ENCODE data around the gene MAP4K4. TPM values are rescaled to one million over a fixed set of nuclear protein-coding genes. Genes with fewer than 3 reads are reported as not detected.
A peak's percentile ranks its signal among the peaks of the same experiment; 100 is the strongest.

The MAP4K4 gene
- total and polyA plus RNA-seq, 2 of the 13 experiments (the other 11 are each of a cell fraction or from before 2014, with no cell fraction given): 105 to 264 TPM

GRCh38 chr2:101752716-101753616 is 55.5 kb downstream of the MAP4K4 start (continued):
- TF ChIP-seq HNF1A (IDR thresholded peaks at IDR 0.05; ENCODE audit: low read depth): peak; percentile 62; the same call in 1 of the 2 replicates
- TF ChIP-seq HNF1A (CRISPR knock-in tag; IDR thresholded peaks at IDR 0.05; ENCODE audit: borderline replicate concordance): peak; percentile 62; the same call in 1 of the 2 replicates
- no peak for TF ChIP-seq ZNF501 (CRISPR knock-in tag; IDR thresholded peaks at IDR 0.05)
- TF ChIP-seq SOX13 (IDR thresholded peaks at IDR 0.05): no peak
- peak in 1 of 2 experiments; percentile 86; a peak in 2 of 4 replicates for TF ChIP-seq SOX13 (CRISPR knock-in tag; conservative IDR thresholded peaks at IDR 0.05 in 1 of 2, IDR thresholded peaks at IDR 0.05 in 1 of 2)
- TF ChIP-seq ZNF605 (CRISPR knock-in tag; IDR thresholded peaks at IDR 0.05): no peak
- peak; percentile 73 for TF ChIP-seq FOXP4 (CRISPR knock-in tag; IDR thresholded peaks at IDR 0.05)
- no peak for TF ChIP-seq E2F5 (CRISPR knock-in tag; conservative IDR thresholded peaks at IDR 0.05)
- peak; percentile 30; the same call in 1 of the 2 replicates for TF ChIP-seq HDAC1 (CRISPR knock-in tag; IDR thresholded peaks at IDR 0.05)
- no peak for TF ChIP-seq HMGA1 (CRISPR knock-in tag; conservative IDR thresholded peaks at IDR 0.05)
- no peak for TF ChIP-seq FOXP1 (IDR thresholded peaks at IDR 0.05)
- TF ChIP-seq FOXP1 (CRISPR knock-in tag; IDR thresholded peaks at IDR 0.05): peak; percentile 38; the same call in 1 of the 2 replicates
- TF ChIP-seq POLR2AphosphoS2 (IDR thresholded peaks at IDR 0.05; ENCODE audit: low read depth, low read length): no peak
